Fibroblast of mammary gland (primary cell): ENCODE measurements around the gene IL17RD.
A peak's percentile ranks its signal among the peaks of the same experiment; 100 is the strongest.

Experiments used
- DNase-seq: peaks from one replicate; pipeline ENCODE4 v3.0.0-alpha.2; 2010; ENCODE audit warnings: low read depth
- H3K4me3 ChIP-seq: 2 replicates; pipeline ENCODE4 v1.5.1; 2011; ENCODE audit warnings: low read depth, mild to moderate bottlenecking, low read length, moderate library complexity; ENCODE audit not compliant: control insufficient read depth
- CTCF ChIP-seq: conservative IDR thresholded peaks from 2 replicates; pipeline ENCODE4 v1.5.1; 2011; ENCODE audit warnings: low read depth, low read length, inconsistent platforms; ENCODE audit not compliant: control insufficient read depth, insufficient read depth

Gene IL17RD

GRCh38 chr3:57132674-57133073 lies 32.5 kb downstream of the IL17RD start:
- TF ChIP-seq CTCF, result peak; percentile 13
- no peak for DNase-seq
- no peak overlapping the region for H3K4me3 ChIP-seq

DNA sequence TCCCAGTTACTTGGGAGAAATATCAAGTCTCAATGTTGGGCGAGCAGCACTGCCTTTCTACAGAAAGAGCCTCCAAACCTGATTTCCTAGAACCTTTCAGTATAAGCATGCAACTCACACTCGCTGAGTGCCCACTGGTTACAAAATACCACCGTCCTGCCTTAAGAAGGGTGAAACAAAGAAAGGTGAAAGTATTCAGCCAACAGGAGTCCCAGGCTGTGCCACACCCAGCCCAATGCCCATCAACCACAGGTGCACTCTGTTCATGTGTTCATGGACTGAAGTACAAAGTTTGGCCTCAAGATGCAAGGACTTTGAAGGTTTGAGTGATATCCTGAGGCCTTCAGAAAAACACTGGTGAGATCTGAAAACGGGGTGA lies 34.0 kb downstream of the IL17RD start:
- TF ChIP-seq CTCF, result no peak
- DNase-seq, result no peak
- no peak overlapping the region for H3K4me3 ChIP-seq

DNA sequence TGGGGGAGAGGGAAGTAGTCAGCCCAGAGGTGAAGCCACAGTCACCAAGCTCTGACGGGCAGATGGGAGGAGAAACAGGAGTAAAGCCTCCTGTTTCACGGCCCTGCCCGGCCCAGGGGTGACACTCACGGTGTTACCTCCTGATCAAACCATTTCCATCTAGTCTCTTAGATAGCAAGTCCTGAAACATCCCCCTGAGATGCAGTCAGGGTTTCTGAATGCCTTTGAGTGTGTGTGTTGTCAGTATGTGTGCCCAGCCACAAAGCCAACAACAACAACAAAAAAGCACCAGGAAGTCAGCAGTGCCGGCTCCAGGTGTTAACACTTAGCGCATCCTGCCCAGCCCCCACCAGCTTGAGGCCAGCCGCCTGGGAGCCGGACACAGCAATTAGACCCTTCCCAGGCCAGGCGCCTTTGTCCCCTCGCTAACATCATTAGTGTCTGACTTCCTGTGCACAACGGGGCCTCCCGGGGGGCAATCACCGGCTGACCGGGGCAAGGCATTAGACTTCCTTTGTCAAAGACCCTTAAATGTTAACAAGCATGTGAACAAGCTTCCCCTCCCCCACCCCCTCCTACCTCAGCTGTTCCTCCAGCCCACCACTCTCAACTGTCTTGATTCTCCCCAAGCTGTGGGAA lies 34.5 kb downstream of the IL17RD start:
- TF ChIP-seq CTCF, result no peak
- H3K4me3 ChIP-seq, result no peak overlapping the region
- no peak for DNase-seq

DNA sequence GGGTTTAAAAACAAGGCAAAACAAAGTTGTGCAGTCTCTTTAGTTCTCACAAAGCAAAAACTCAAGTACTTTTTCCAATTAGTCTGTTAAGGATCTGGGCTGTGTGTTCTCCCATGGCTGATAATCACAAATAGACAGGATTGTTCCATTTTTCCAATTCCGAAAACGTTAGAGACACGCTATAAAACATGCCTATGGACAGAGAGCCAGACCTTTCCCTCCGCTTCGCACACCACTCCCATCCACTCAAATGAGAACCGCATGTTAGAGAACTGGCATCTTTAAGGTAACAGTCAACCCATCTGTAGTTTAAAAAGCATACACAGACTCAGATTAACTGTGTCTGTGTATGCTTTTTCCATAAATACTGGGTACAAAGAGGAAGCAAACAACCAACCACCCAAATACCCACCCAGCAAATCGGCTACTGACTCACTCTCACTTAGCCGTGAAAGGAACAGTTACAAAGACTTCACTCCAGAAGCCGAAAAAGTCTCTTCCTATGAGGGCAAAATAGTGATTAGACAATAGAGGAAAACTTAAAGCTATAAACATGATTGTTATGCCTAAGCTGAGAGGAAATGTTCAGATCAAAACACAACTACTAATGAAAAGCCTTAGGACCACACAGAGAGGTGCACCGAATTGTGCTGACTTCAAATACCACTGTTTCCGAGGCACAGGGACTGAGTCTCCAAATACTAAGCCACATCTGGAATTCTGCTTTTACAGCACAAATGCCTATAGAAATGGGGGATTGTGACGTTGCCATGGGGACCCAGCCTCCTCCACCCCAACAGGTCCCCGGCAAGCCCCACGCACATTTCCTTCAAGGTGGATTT lies 36.1 kb downstream of the IL17RD start:
- no peak for TF ChIP-seq CTCF
- H3K4me3 ChIP-seq, result no peak overlapping the region
- DNase-seq, result peak; percentile 43

- H3K4me3 ChIP-seq, result peak overlapping the region; percentile 28
- peak; percentile 94 for DNase-seq
- no peak for TF ChIP-seq CTCF
These were observed 37.1 kb downstream of the IL17RD start for GRCh38 chr3:57127891-57128518.

DNA sequence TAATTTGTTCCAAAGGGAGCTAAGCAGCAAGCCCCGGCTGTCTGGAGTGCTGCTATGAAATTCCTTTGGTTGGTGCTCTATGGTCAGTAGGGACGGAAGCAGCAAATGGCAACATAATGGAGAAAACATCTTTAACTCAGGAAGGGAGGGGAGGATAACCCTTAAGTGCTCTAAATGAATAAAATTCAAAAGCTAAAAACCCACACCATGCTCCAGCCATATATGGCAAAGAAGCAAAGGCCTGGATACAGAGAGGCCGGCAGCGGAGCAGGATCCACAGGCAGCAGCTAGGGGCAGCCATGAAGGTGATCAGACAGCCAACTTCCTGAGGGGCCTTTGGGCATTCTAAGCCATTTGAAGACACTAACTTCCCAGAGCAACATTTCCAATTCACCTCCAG lies 38.9 kb downstream of the IL17RD start:
- TF ChIP-seq CTCF, result no peak

More for the DNA sequence above, 38.9 kb downstream of the IL17RD start:
- H3K4me3 ChIP-seq, result no peak overlapping the region
- DNase-seq, result no peak
